MM.1S (cell line): ENCODE results near the gene IER5.

Experiments used
- CTCF ChIP-seq: fragments of 300-600 bp; sonication (generic); IDR thresholded peaks from 2 replicates; pipeline ENCODE4 v1.5.1; 2016; ENCODE audit warnings: antibody characterized with exemption, low read length, mixed read lengths
- EZH2 ChIP-seq: fragments of 300-600 bp; sonication (generic); optimal IDR thresholded peaks from 2 replicates; pipeline ENCODE3; 2017; ENCODE audit warnings: low read depth, mild to moderate bottlenecking, antibody characterized with exemption, low read length, mixed read lengths

- TF ChIP-seq EZH2 (no peak), CTCF (no peak)
Observed at GRCh38 chr1:181064011-181064623, 24.4 kb upstream of the IER5 start.
